GM19035 (cell line): ENCODE measurements around the gene RNF212.
"Not testable (repeated sequence)": the region's sequence is repeated elsewhere in the genome, so short reads cannot be mapped to it uniquely, and the experiment has no call there.

Source experiments
- ATAC-seq: cut with Tn5 transposase; IDR thresholded peaks from one replicate; pipeline ENCODE4 v1.9.1; 2021; ENCODE audit not compliant: unreplicated experiment

RNF212 gene

GRCh38 chr4:1072830-1073446, 40.4 kb downstream of the RNF212 start:
- peak; percentile 55 for ATAC-seq

DNA sequence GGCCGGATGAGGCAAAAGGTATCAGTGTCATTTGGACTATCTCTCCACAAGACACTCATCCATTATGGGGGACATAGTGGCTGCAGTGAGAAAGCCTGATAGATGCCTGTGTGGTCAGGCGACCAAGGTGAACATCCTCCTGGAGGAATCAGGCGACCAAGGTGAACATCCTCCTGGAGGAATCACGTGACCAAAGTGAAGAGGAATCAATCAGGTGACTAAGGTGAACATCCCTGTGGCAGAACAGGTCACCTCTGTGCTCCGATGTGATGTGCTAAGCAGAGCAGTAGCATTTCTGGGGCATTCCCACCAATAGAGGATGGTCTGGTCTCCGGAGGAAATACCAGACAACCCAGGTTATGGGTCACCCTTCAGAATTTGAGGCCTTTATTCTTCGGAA, 44.0 kb downstream of the RNF212 start:
- no peak for ATAC-seq

DNA sequence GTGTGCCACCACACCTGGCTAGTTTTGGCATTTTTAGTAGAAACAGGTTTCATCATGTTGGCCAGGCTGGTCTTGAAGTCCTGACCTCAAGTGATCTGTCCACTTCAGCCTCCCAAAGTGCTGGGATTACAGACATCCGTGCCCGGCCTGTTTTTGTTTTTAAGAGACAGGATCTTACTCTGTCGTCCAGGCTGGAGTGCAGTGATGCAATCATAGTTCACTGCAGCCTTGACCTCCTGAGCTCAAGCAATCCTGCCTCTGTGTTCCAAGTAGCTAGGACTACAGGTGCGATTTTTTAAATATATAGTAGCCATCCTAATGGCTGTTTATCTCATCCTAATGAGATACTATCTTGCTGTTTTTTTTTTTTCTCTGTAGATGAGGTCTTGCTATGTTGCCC, 47.6 kb downstream of the RNF212 start:
- ATAC-seq = no peak

- no peak for ATAC-seq
Measured at GRCh38 chr4:1062419-1062818, 50.9 kb downstream of the RNF212 start.

DNA sequence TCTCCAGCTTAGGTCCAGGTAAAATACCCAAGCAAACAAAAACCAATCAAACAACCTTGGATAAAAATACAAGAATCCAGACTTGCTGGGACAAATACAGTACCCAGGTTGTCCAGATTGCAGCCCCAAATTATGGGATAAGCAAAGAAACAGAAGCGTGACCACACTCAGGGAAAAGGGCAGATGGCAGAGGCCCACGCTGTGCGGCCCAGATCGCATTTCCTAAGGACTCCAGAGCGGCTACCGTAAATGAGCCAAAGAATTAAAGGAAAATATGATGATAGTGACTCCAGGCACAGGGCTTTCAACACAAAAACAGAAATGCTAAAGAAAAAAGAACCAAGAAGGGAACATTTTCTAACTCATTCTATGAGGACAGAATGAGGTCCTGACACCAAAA, 51.6 kb downstream of the RNF212 start:
- no peak for ATAC-seq

DNA sequence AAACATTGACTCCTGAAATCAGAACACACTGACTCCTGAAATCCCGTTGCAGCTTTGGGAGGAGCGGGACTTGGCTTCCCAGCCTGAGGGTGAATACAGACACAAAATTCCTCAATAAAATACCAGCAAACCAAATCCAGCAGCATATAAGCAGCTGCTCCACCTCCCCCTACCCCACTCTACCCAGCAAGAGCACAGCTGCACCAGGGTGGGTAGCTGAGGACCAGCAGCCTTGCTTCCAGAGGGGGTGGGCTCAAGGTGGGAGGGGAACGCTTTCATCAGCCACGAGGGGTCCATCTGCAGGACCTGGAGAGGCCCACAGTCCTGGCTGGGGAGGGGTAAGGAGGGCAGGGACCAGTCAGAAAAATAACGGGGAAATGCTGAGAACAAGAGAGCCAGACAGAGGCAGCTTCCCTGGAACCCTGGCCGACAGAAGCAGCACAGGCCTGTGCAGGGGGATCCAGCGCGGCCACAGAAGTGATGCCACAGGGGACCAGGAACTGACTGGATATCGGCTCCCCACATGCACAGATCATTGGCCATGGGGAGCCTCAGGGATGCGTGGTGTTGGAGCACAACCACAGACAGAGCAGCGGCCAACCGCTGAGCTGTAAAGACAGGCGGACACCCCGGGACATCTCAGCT, 52.2 kb downstream of the RNF212 start:
- ATAC-seq = no peak

DNA sequence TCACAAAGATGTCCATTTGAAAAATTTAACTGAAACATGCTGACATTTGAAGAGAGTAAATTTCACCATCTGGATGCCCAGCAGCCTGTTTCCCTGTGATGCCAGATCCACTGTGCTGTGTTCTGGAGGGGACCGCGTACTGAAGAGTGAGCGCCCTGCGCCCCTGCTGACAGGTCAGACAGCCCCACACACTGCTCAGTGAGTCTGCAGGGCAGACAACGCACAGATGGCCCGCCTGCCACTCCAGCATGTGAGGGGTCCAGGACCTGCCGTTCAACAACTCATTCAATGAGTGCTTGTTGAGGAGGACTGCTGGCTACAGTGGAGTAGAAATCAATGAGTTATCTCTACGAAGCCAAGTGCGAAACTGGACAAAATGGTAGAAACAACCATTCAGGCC, 52.7 kb downstream of the RNF212 start:
- ATAC-seq = no peak

GRCh38 chr4:1060121-1060520, 53.2 kb downstream of the RNF212 start:
- ATAC-seq = no peak

- ATAC-seq = no peak
Measured at GRCh38 chr4:1058997-1059665, 54.2 kb downstream of the RNF212 start.

- ATAC-seq = no peak
Measured at GRCh38 chr4:1058198-1058996, 55.0 kb downstream of the RNF212 start.

- ATAC-seq = no peak
Measured at GRCh38 chr4:1057403-1057745, 56.0 kb downstream of the RNF212 start.

DNA sequence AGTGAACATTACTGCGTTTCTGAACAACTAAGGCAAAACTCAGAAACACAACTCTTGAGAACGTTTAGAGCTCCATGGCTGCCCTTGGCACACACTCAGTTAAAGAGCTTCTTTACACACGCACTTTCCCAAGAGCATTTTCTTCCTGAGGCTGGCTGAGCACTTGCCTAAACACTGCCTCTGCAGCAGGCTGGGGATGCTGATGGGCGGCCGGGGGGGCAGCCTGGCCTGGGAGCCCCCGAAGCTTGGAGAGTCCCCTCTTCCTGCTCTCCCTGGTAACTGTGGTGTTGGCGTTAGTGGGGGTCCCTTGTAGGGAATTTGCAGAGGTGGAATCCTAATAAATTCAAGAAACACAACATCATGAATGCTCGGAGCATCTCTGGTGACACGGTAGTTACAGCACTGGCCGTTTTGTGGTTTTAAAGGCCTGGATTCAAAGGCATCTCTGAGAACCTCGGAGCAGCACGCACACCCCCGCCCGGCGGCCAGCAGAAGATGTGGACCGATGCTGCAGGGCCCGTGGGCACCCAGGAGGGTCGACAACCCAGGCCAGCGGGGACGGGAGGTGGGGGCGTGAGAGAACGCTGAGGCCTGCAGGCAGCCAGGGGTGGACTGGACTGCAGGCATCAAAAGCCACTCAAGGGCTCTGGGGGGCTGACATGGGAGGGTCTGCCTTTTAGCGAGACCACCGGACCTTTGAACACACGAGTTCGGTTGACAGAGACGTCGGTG, 56.5 kb downstream of the RNF212 start:
- ATAC-seq = no peak

DNA sequence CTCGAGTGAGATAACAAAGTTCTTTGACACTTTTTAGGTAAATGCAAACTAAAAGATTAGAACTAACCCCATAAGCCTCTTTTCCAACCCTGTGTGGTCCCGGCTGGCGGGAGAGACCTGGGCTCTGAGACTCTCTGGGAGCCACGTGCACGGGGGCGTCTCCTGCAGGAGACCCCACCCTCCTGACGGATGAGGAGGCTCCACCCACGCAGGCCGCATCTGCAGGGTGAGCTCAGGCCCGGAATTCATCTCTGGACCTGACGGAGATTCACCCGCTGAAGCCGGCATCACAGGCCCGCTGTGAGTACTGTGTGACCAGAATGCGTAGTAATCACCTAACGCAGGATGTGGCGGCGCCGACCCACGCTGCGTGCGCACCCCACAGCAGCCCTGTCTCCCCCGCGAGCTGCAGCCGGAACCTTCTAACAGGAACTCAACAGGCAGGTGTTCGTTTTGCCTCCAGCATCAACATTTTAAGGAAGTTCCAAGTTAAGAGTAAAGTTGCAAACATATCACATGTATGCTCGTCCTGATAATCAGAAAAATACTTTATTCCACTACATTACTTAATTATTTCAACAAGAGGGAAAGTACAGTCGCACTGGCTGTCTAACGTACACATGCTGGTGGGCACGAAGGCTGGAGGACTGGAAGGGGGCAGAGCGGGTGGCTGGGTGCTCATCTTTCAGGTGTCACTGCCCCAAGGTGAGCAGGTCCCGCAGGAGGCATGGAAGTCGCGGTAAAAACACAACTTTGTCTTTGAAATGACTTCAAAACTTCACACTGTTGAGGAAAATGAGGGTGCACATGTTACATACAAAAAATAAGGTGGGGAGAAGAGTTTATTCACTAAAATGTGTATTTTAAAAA, 57.4 kb downstream of the RNF212 start:
- peak; percentile 75 for ATAC-seq

GRCh38 chr4:1055243-1055701, 58.1 kb downstream of the RNF212 start:
- not testable (repeated sequence) for ATAC-seq

DNA sequence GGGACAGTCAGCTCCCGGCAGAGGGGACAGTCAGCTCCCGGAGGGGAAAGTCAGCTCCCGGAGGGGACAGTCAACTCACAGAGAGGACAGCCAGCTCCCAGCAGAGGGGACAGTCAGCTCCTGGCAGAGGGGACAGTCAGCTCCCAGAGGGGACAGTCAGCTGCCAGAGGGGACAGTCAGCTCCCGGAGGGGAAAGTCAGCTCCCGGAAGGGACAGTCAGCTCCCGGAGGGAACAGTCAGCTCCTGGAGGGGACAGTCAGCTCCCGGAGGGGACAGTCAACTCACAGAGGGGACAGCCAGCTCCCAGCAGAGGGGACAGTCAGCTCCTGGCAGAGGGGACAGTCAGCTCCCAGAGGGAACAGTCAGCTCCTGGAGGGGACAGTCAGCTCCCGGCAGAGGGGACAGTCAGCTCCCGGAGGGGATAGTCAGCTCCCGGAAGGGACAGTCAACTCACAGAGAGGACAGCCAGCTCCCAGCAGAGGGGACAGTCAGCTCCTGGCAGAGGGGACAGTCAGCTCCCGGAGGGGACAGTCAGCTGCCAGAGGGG, 58.6 kb downstream of the RNF212 start:
- ATAC-seq = not testable (repeated sequence)

DNA sequence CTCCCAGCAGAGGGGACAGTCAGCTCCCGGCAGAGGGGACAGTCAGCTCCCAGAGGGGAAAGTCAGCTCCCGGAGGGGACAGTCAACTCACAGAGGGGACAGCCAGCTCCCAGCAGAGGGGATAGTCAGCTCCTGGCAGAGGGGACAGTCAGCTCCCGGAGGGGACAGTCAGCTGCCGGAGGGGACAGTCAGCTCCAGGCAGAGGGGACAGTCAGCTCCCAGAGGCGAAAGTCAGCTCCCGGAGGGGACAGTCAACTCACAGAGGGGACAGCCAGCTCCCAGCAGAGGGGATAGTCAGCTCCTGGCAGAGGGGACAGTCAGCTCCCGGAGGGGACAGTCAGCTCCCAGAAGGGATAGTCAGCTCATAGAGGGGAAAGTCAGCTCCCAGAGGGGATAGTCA, 59.5 kb downstream of the RNF212 start:
- not testable (repeated sequence) for ATAC-seq

GRCh38 chr4:1053080-1053661, 60.2 kb downstream of the RNF212 start:
- ATAC-seq = no peak

GRCh38 chr4:1052231-1052671, 61.1 kb downstream of the RNF212 start:
- no peak for ATAC-seq

DNA sequence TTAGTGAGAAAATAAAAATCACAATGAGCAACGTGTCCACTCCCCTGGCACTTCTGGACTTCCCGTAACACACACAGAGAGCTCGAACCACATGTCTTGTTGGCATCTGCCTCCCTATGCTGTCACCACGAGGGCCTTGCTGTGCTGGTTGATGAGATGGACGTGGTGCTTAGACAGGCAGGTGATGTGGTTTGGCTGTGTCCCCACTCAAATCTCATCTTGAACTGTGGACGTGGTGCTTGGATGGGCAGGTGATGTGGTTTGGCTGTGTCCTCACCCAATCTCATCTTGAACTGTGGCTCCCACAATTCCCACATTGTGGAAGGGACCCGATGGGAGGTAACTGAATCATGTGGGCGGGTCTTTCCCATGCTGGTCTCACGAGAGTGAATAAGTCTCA, 61.9 kb downstream of the RNF212 start:
- ATAC-seq = no peak
